Measurements from ENCODE around the gene USP21.

DNA sequence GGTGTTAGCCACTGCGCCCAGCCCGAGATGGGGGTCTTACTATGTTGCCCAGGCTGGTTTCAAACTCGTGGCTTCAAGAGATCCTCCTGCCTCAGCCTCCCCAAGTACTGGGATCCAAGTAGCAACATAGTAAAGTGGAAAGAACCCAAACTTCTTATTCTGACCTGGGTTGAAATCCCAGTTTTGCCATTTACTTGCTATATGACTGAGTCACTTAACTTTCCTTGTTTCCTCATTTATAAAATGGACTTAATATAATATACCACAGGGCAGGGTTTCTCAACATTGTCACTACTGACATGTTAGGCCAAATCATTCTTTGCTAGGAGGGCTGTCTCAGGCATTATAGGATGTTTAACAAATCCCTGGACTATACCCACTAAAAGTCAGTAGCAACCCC, 48.2 kb upstream of the USP21 start:
- TF ChIP-seq, protein P1, sequence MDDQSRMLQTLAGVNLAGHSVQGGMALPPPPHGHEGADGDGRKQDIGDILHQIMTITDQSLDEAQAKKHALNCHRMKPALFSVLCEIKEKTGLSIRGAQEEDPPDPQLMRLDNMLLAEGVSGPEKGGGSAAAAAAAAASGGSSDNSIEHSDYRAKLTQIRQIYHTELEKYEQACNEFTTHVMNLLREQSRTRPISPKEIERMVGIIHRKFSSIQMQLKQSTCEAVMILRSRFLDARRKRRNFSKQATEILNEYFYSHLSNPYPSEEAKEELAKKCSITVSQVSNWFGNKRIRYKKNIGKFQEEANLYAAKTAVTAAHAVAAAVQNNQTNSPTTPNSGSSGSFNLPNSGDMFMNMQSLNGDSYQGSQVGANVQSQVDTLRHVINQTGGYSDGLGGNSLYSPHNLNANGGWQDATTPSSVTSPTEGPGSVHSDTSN (IDR thresholded peaks at IDR 0.05): no peak
- TF ChIP-seq, protein P2, sequence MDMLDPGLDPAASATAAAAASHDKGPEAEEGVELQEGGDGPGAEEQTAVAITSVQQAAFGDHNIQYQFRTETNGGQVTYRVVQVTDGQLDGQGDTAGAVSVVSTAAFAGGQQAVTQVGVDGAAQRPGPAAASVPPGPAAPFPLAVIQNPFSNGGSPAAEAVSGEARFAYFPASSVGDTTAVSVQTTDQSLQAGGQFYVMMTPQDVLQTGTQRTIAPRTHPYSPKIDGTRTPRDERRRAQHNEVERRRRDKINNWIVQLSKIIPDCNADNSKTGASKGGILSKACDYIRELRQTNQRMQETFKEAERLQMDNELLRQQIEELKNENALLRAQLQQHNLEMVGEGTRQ (IDR thresholded peaks at IDR 0.05; ENCODE audit: borderline replicate concordance, low read depth, low read length): no peak
- TF ChIP-seq TAF1 (IDR thresholded peaks at IDR 0.05; ENCODE audit: borderline replicate concordance, low read depth, low read length): no peak
- no peak for TF ChIP-seq GABPA (IDR thresholded peaks at IDR 0.05; ENCODE audit: low read depth)
- no peak for TF ChIP-seq YY1 (IDR thresholded peaks at IDR 0.05; ENCODE audit: low read depth)
- TF ChIP-seq REST (IDR thresholded peaks at IDR 0.05; ENCODE audit: low read depth, low read length): no peak
- TF ChIP-seq EP300 (IDR thresholded peaks at IDR 0.05; ENCODE audit: borderline replicate concordance in 1 of 2, low read depth in 1 of 2, low read length in 1 of 2): no peak
- TF ChIP-seq CTCF (IDR thresholded peaks at IDR 0.05): no peak

Measured in SK-N-SH (cell line).